ENCODE measurements around the gene GNGT1. TPM values are rescaled to one million over a fixed set of nuclear protein-coding genes. Genes with fewer than 3 reads are reported as not detected.
"Not testable (repeated sequence)": the region's sequence is repeated elsewhere in the genome, so short reads cannot be mapped to it uniquely, and the experiment has no call there.

The GNGT1 gene
- total and polyA plus RNA-seq, 8 donors = 0.07 TPM; not detected in 7

GRCh38 chr7:93902777-93903423, 3.5 kb upstream of the GNGT1 start:
- peak in 1 of 4 donors; percentile 68 for DNase-seq
- peak; percentile 54 to 81 for TF ChIP-seq CTCF (IDR thresholded peaks at IDR 0.05)
- intact Hi-C loops (cut with DNase I) = loop anchor here in 1 of 2 donors (10.0 kb wide), 1 partner anchor 192 kb away; no protein-coding TSS in a partner anchor
- Histone ChIP-seq H3K27me3 (no peaks in the 10 kb centered on the region), H3K36me3 (no peaks in the 10 kb centered on the region), H3K4me3 (no peak overlapping the region), H3K4me1 (no peaks in the 10 kb centered on the region), H3K9me3 (no peaks in the 10 kb centered on the region), H3K27ac (no peak overlapping the region)
- peak; percentile 74 for ATAC-seq

DNA sequence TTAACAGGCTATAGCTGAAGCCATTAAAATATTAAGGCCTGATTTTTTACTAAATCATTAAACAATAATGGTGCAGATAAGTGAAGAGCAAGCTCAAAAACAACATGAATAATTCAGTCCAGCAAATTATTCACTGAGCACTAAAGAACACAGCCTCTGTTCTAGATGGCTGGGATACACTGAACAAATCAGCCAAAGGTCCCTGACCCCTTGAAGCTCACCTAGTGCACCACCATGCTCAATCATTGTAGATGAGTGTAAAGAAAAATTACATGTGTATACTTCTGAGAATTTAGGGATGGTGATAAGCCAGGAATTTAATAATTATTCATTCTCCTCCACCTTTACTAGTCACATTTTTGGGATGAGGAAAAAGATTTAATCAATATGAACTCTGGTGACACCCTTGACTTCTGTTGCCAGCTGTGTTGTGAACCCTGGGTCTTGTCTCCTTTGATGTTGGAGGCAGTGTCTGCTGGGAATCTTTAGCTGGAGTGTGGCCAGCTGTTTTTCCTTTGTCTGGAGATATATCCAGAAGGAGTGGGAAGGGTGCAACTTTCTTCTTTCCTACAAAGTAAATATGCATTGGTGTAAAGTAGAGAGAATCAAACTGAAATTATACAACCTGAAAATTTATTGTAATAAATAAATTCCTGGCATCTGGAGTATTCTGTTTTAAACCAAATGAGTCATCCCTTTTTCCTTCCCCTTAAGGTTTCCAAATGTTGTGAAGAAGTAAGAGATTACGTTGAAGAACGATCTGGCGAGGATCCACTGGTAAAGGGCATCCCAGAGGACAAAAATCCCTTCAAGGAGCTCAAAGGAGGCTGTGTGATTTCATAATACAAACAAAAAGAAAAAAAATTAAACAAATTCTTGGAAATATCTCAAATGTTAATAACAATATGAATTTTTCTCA, 4.0 kb downstream of the GNGT1 start:
- Histone ChIP-seq H3K27me3 (no peaks in the 10 kb centered on the region), H3K4me1 (peaks cover 0 to 6% of the 10 kb centered on the region in 2 donors), H3K27ac (peak overlapping the region in 1 of 2 donors; percentile 23), H3K4me3 (no peak overlapping the region), H3K36me3 (no peaks in the 10 kb centered on the region), H3K9me3 (no peaks in the 10 kb centered on the region)
- DNase-seq (no peak), ATAC-seq (peak; percentile 33)
- intact Hi-C loops (cut with DNase I) = no loop called here
- no peak for TF ChIP-seq CTCF (IDR thresholded peaks at IDR 0.05)

- ATAC-seq; H3K27me3 ChIP-seq; DNase-seq; H3K4me3 ChIP-seq; H3K9me3 ChIP-seq; H3K36me3 ChIP-seq; H3K27ac ChIP-seq; intact Hi-C loops (cut with DNase I); H3K4me1 ChIP-seq: not testable (repeated sequence)
Measured at GRCh38 chr7:93911242-93911641, 4.9 kb downstream of the GNGT1 start.

- ATAC-seq; H3K9me3 ChIP-seq; H3K4me3 ChIP-seq; intact Hi-C loops (cut with DNase I); H3K27ac ChIP-seq; H3K4me1 ChIP-seq; DNase-seq; H3K27me3 ChIP-seq; H3K36me3 ChIP-seq: not testable (repeated sequence)
Measured at GRCh38 chr7:93911661-93912060, 5.3 kb downstream of the GNGT1 start.

GRCh38 chr7:93913197-93913596, 6.8 kb downstream of the GNGT1 start:
- Histone ChIP-seq H3K4me3 (no peak overlapping the region), H3K4me1 (peaks cover 0 to 6% of the 10 kb centered on the region in 2 donors), H3K27me3 (no peaks in the 10 kb centered on the region), H3K27ac (no peak overlapping the region), H3K36me3 (no peaks in the 10 kb centered on the region), H3K9me3 (no peaks in the 10 kb centered on the region)
- TF ChIP-seq CTCF (IDR thresholded peaks at IDR 0.05) = no peak
- no peak for ATAC-seq
- no peak for DNase-seq
- intact Hi-C loops (cut with DNase I) = no loop called here

DNA sequence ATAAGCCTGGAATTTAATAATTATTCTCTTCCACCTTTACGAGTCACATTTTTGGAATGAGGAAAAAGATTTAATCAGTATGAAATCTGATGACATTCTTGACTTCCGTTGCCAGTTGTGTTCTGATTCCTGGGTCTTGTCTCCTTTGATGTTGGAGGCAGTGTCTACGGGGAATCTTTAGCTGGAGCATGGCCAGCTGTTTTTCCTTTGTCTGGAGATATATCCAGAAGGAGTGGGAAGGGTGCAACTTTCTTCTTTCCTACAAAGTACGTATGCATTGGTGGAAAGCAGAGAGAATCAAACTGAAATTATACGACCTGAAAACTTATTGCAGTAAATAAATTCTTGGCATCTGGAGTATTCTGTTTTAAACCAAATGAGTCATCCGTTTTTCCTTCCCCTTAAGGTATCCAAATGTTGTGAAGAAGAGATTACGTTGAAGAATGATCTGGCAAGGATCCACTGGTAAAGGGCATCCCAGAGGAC, 8.3 kb downstream of the GNGT1 start:
- Histone ChIP-seq H3K9me3 (no peaks in the 10 kb centered on the region), H3K36me3 (no peaks in the 10 kb centered on the region), H3K4me1 (peaks cover 0 to 6% of the 10 kb centered on the region in 2 donors), H3K27ac (no peak overlapping the region), H3K27me3 (no peaks in the 10 kb centered on the region), H3K4me3 (no peak overlapping the region)
- no peak for TF ChIP-seq CTCF (IDR thresholded peaks at IDR 0.05)
- ATAC-seq (no peak), DNase-seq (no peak)
- intact Hi-C loops (cut with DNase I) = no loop called here

- intact Hi-C loops (cut with DNase I); H3K9me3 ChIP-seq; H3K4me1 ChIP-seq; DNase-seq; ATAC-seq; H3K27ac ChIP-seq; H3K27me3 ChIP-seq; H3K4me3 ChIP-seq; H3K36me3 ChIP-seq: not testable (repeated sequence)
Measured at GRCh38 chr7:93915206-93915842, 9.0 kb downstream of the GNGT1 start.

DNA sequence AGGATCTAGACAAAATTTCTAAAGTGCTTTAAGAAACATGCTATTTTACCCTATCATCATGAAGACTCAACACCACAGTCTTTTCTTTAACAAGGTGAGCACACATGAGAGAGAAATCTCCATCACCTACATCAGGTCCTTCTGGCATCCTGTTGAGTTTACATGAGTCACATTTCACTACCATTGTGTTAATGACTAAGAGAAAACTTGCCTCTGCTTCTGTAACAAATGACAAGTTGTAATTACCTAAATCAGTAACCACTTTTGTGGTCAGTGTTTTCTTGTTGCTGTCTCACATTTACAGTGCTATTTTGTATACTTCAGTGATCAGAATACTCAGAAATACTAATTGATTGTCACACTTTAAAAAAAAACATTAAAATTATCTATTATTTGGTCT, 9.5 kb downstream of the GNGT1 start:
- H3K4me1 ChIP-seq; H3K36me3 ChIP-seq; DNase-seq; H3K4me3 ChIP-seq; ATAC-seq; intact Hi-C loops (cut with DNase I); H3K27me3 ChIP-seq; H3K9me3 ChIP-seq; H3K27ac ChIP-seq: not testable (repeated sequence)

All from left lung (tissue), 10 donors.